Smooth muscle cell of the brain vasculature (primary cell): ENCODE measurements around the gene CHST15.
"Not testable (repeated sequence)": the region's sequence is repeated elsewhere in the genome, so short reads cannot be mapped to it uniquely, and the experiment has no call there.

ENCODE experiments used
- DNase-seq: peaks from one replicate; pipeline ENCODE4 v3.0.0-alpha.2; 2012; ENCODE audit warnings: low read depth, low spot score

CHST15 gene

GRCh38 chr10:124124123-124124768, 30.8 kb upstream of the CHST15 start:
- no peak for DNase-seq

GRCh38 chr10:124123156-124123555, 29.8 kb upstream of the CHST15 start:
- no peak for DNase-seq

DNA sequence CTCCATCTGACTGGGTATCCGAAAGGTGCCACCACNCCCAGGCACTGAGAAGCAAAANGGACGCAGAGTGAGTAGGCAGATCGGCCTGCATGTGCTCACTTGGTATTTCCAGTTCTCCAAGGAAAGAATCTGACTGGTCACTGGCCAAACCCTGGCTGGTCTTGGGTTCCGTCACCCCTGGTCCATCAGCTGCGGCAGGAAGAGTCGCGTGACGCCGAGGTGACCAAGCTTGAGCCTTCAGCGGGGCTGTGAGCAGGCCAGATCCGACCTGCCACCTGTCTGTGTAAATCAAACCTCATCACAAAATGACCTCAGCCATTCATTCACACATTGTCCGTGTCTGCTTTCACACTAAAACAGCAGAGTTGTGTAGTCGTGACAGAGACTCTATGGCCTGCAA, 28.8 kb upstream of the CHST15 start:
- no peak for DNase-seq

DNA sequence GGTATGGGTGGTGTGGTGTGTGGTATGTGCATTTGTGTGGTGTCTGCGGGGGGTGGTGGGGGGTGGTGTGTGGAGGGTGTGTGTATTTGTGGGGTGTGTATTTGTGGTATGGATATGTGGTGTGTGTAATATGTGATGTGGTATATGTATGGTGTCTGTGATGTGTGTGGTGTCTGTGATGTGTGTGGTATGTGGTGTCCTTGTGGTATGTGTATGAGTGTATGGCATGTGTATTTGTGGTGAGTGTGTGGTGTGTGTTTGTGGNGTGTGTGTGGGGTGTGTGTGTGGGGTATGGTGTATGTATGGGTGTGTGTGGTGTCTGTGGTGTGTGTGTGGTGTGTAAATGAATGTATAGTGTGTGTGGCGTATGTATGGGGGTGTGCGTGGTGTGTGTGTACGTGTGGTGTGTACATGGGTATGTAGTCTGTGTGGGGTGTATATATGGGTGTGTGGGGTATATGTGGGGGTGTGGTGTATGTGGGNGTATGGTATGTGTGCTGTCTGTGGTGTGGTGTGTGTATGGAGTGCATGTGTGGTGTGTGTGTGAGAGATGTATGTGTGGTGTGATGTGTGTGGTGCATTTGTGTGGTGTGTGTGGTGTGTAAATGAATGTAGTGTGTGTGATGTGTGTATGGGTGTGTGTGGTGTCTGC, 27.1 kb upstream of the CHST15 start:
- DNase-seq: no peak

DNA sequence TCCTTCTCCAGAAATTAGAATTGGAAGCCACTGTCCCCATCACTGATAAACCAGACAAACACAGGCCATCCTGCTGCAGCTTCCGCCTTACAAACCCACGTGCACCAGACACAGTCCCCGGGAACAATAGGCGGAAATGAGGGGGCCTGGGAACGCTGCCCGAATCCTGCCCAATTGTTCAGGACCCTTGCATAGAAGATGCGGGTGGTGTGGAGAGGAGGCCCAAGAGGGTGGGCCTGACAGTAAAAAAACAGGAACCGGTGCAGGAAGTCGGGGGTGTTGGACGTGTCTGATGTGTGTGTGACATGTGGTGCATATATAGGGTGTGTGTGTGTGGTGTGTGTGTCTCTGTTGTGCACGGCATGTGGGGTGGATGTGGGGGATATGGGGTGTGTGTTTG, 26.5 kb upstream of the CHST15 start:
- DNase-seq: no peak

DNA sequence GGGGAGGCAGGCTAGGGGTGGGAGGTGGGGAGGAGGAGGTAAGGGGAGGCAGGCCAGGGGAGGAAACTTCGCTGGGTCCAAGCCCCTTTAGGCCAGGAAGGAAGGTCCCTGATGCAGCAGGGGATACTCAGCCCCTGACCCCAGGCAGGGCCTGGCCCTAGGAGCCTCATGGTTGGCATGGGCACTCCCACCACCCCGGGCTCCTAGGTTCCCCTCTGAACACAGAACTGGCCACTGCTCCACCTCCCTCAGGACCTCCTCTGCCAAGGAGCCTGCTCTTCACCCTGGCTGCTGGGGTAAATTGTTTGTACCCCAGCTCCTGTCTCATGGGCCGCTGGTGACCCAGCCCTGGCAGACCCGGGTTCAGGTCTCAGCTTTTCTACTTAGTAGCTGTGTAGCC, 25.8 kb upstream of the CHST15 start:
- DNase-seq: no peak

GRCh38 chr10:124117833-124118232, 24.4 kb upstream of the CHST15 start:
- no peak for DNase-seq

DNA sequence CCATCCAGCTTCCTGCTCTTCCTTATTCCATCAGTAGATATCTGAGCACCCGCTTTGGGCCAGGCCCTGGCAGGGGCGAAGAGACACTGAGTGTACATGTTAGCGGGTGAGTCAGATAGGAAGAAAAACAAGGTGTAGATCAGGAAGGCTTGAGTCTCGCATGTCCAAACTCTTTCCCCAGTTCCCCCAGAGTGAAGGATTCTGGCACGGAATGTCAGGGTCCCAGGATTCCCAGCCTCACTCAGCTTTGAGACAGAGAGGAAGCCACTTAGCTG, 24.1 kb upstream of the CHST15 start:
- DNase-seq: no peak

DNA sequence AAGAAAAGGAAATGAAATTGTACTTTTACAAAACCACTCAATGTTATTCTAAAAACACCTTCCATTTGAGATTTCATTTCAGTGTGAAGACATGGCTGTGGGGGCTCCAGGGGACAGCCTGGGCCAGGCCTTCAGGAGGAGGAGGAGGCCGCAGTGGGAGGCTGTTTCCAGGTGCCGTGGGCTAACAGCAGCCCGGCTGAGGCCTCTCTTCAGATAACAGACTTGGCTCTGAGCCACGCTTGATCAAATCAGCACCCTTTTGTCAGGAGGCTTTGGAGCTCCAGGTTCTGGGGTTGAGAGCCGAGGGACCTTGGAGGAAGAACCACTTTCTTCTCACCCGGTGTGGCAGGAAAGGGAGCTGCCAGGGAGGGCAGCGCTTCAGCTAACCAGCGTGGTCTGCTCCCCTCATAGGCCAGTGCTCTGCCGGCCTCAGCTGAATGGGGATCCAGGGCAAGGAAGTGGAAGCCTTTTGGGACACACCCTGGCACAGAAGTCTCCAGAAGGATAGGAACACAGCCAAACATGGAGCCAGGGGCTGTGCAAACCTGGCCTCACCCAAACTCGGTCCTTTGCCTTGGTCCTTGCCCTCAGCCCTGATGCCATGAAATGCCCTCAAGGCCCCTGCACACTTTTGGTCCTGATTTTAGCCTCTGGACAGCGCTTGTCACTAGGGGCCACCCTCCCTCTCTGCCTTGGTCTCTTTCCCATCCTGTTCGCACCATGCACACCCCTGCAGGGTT, 23.5 kb upstream of the CHST15 start:
- no peak for DNase-seq

DNA sequence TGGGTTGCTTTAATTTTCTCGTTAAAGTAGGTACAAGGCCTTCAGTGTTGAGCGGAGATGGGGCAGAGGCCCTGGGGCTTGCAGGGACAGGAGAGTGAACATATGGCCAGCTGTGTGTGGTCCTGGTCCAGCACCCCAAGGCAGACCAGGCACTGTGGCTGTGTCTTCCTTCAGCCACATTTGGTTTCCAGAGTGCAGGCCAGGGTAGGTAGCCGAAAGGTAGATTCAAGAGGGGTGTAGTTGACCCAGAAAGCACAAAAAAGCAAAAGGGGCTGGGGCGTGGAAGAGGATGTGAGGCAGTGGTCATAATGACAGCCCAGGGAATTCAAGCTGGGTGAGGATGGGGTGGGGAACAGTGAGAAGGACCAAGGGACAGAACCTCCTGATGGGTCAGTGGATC, 21.3 kb upstream of the CHST15 start:
- no peak for DNase-seq

DNA sequence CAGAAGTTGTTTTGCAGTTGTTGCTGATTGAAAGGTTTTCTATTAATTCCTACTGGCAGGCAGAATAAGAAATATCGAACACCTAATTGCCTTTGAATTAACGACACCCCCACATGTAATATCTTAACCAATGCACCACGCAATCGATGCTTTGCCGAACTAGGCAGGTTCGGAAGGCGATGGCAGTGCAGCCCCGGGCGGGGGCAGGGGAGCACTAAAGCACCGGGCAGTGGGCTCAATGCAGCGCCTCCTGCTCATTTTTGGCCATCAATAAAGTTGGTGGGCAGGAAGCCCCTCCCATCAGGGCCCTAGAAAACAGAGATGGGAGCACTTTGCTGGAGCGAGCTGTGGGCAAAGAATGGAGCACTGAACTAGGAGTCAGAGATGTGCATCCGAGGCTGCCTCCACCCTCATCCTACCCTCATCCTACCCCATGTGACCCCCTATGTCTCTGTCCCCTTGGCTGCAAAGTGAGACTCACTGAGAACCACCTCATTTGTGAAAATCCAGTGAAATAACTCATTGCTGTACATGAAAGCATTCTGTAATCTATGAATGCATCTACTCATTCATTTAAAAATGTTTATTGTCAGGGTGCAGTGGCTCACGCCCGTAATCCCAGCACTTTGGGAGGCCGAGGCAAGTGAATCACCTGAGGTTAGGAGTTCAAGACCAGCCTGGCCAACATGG, 19.6 kb upstream of the CHST15 start:
- no peak for DNase-seq

- DNase-seq: no peak
These were observed 17.5 kb upstream of the CHST15 start for GRCh38 chr10:124110882-124111281.

DNA sequence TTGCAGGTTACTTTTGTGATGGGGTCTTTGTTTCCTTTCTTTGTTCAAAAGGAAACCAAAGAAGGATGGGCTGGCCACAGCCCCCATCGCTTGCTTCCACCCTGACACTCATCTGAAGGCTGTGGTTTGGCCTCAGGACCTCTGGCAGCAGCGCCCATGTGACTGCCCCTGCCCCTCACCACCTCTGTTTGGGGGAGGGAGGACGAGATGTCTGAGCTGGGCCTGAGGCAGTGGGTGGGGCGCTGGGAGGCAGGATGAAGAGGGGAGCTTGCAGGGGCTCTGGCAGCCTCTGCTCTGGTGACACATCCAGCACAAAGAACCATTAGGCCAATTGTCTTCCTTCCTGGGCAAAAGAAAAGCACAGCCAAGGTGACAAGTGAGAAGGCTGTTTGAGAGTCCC, 15.9 kb upstream of the CHST15 start:
- no peak for DNase-seq

DNA sequence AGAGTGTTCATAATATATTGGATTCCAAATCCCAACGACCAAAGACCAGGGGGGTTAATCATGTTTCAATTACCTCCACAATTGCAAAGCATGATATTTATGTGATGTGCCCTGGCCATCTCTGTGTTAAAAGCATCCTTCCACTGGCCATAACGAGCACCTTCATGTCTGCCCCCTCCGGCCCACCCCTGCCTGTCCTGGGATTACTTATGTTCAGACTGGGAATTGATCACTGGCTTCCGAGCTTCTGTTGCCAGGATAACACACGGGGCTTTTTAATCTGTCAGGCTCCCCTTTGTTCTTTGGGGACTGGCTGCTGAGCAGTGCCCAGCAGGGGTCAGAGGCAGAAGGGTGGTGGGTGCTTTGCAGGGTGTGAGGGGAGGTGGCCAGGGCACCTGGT, 13.7 kb upstream of the CHST15 start:
- no peak for DNase-seq

GRCh38 chr10:124106241-124106879, 13.0 kb upstream of the CHST15 start:
- peak; percentile 49 for DNase-seq

DNA sequence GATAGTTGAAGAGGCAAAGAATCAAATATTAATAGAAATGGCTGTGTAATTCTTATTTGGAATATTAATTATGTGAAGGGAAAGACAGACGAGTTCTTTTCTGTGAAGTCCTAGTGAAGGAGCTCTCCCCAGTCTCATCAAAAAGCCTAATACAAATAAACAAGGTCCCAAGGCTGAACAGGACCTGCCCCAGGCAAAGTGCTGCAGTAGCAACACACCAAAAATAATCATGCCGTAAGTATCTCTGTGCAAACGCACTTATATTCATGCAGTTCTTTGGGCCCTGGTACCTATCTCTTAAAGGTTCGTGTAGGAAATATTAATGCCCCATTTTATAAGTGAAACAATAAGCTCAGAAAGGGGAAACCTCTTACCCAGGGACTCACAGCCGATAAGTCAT, 12.2 kb upstream of the CHST15 start:
- DNase-seq: no peak

- no peak for DNase-seq
These were observed 11.6 kb upstream of the CHST15 start for GRCh38 chr10:124105045-124105444.

- DNase-seq: no peak
These were observed 10.7 kb upstream of the CHST15 start for GRCh38 chr10:124104011-124104627.

DNA sequence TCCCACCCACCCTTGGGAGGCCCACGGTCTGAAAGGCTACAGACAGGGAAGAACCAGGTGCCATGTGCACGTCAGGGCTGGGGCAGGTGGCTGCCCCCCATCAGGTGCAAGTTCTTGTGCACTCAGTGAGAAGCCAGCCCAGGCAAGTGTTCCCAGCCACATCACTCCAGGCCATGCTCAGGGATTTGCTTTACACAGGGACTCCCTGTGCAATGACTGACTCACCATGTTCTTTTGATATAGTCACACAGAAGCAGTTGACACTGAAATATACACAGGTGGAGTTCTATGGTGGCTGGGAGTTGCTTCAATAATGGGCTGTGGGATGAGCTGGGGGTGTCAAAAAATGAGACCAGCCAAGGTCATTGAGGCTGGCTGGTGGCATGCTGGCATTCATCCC, 8.0 kb upstream of the CHST15 start:
- no peak for DNase-seq

DNA sequence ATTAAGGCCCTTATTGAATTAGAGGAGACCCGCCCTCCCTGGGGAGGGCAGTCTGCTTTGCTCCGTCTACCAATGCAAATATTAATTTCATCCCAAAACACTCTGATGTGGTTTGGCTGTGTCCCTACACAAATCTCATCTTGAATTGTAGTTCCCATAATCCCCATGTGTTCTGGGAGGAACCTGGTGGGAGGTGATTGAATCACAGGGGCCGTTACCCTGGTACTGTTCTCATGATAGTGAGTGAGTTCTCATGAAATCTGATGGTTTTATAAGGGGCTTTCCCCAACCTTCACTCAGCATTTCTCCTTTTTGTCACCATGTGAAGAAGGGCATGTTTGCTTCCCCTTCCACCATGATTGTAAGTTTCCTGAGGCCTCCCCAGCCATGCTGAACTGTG, 7.3 kb upstream of the CHST15 start:
- DNase-seq: not testable (repeated sequence)

GRCh38 chr10:124100124-124100523, 6.7 kb upstream of the CHST15 start:
- no peak for DNase-seq

- DNase-seq: no peak
These were observed 6.2 kb upstream of the CHST15 start for GRCh38 chr10:124099604-124100003.
